Fibroblast of mammary gland (primary cell): Measurements from ENCODE around the gene ANGPT4.

Source experiments
- DNase-seq: peaks from one replicate; pipeline ENCODE4 v3.0.0-alpha.2; 2010; ENCODE audit warnings: low read depth
- H3K4me3 ChIP-seq: 2 replicates; pipeline ENCODE4 v1.5.1; 2011; ENCODE audit warnings: low read depth, mild to moderate bottlenecking, low read length, moderate library complexity; ENCODE audit not compliant: control insufficient read depth
- CTCF ChIP-seq: conservative IDR thresholded peaks from 2 replicates; pipeline ENCODE4 v1.5.1; 2011; ENCODE audit warnings: low read depth, low read length, inconsistent platforms; ENCODE audit not compliant: control insufficient read depth, insufficient read depth

Gene ANGPT4

GRCh38 chr20:842547-842940 is 73.6 kb downstream of the ANGPT4 start:
- no peak overlapping the region for H3K4me3 ChIP-seq
- no peak for DNase-seq
- TF ChIP-seq CTCF: no peak

- TF ChIP-seq CTCF: no peak
- DNase-seq: no peak
- peak overlapping the region; percentile 26 for H3K4me3 ChIP-seq
Measured at GRCh38 chr20:841568-842546, 74.3 kb downstream of the ANGPT4 start.

GRCh38 chr20:840858-841567 is 75.1 kb downstream of the ANGPT4 start:
- TF ChIP-seq CTCF: no peak
- H3K4me3 ChIP-seq: peak overlapping the region; percentile 26
- DNase-seq: no peak

DNA sequence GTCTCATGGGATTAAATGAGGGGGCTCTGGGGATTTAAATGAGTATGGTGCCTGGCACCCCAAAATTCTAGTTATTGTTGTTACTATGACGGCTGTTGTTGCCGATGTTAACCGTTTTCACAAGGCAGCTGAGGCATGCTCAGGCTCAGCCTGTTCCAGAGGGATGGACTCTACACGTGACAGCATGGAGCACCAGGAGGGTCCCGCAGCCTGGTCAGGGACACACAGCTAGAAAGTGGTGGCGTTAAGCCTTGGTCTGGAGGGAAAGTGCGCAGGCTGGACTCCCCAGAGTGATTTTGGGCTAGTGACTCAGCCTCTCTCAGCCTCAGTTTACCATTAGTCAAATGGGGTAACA is 75.7 kb downstream of the ANGPT4 start:
- H3K4me3 ChIP-seq: no peak overlapping the region
- no peak for DNase-seq
- TF ChIP-seq CTCF: no peak

DNA sequence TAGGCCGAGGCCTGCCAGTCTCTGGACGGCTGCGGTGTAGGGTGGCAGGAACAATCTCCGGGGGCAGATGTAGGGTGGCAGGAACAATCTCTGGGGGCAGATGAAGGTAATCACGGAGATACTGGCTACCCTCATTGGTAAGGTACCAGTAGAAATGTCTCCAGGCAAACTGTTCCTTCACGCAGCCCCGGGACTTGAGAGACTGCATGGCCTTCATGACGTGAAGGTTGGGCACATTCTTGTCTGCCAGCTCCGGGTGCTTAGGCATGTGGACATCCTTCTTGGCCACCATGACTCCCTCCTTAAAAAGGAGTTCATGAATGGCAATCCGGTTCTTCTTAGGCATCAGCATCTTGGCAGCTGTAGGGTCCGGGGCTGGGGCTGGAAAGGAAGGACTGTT is 76.5 kb downstream of the ANGPT4 start:
- TF ChIP-seq CTCF: no peak
- no peak overlapping the region for H3K4me3 ChIP-seq
- no peak for DNase-seq

GRCh38 chr20:839015-839414 is 77.1 kb downstream of the ANGPT4 start:
- no peak for DNase-seq
- TF ChIP-seq CTCF: no peak
- no peak overlapping the region for H3K4me3 ChIP-seq
